ENCODE measurements around the gene MLLT1. TPM values are rescaled to one million over a fixed set of nuclear protein-coding genes. Genes with fewer than 3 reads are reported as not detected.

Gene MLLT1
- total and polyA plus RNA-seq, 2 of the 8 experiments (the other 6 are each of a cell fraction or from before 2014, with no cell fraction given): 18.8 to 45.1 TPM

DNA sequence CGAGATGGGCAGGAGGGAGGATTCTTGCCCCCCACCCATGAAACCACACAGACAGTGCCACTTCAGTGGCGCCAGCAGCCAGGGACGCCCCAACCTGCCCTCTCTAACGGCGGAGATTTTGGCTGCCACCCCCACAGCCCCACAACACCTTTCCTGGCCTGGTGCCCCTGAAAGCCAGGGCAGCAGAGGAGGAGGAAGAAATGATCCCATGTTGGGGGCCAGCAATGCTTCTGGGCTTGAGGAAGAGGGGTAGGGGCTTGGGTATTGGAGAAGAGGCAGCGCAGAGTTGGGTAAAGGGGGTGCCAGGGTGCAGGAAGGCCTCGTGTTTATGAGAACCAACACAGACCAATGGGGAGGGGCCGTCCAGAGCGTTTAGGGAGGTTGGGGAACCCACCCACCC is 1.7 kb downstream of the MLLT1 start:
- FAIRE-seq (no peak), DNase-seq (ENCODE audit: low read depth in 1 of 2, low spot score in 2 of 2) (no peak)
- H3K36me3 ChIP-seq (ENCODE audit: control insufficient read depth in 2 of 4, insufficient read depth in 4 of 4, low read length in 3 of 4): no peaks in the 10 kb centered on the region; a peak in 1 of 8 replicates
- no peak overlapping the region for H3K18ac ChIP-seq (ENCODE audit: extremely low read depth, low read length)
- H2BK20ac ChIP-seq (ENCODE audit: low read length): no peak overlapping the region
- peaks cover 27 to 46% of the 10 kb centered on the region in 2 experiments for H4K20me1 ChIP-seq (replicated peaks in 1 of 2; ENCODE audit: control insufficient read depth in 1 of 2, insufficient read depth in 2 of 2, low read length in 2 of 2)
- H3K4me2 ChIP-seq (ENCODE audit: insufficient read depth in 1 of 2, low read depth in 2 of 2, low read length in 2 of 2): peak overlapping the region; percentile 64 to 88; a peak in 3 of 4 replicates
- H3K79me2 ChIP-seq (ENCODE audit: control insufficient read depth in 1 of 2, insufficient read depth in 2 of 2, low read length in 2 of 2): peaks cover 29 to 64% of the 10 kb centered on the region in 2 experiments
- no peak overlapping the region for H2BK120ac ChIP-seq (replicated peaks; ENCODE audit: low read depth, low read length)
- POLR2A ChIA-PET (ENCODE audit: partially characterized antibody): no interaction called here
- no peak overlapping the region; a peak in 1 of 7 replicates for H3K9ac ChIP-seq (replicated peaks in 1 of 4; ENCODE audit: extremely low read depth in 1 of 4, low read depth in 3 of 4, low read length in 3 of 4)
- H3K27me3 ChIP-seq (replicated peaks in 1 of 4; ENCODE audit: control insufficient read depth in 3 of 4, extremely low read depth in 1 of 4, insufficient read depth in 3 of 4, low read length in 3 of 4): no peaks in the 10 kb centered on the region
- no peak overlapping the region for H4K5ac ChIP-seq (ENCODE audit: insufficient read length, low read depth, low read length)
- H2AK5ac ChIP-seq (ENCODE audit: low read depth, low read length): no peak overlapping the region
- H3K4ac ChIP-seq (replicated peaks; ENCODE audit: insufficient read length, low read depth, low read length): no peak overlapping the region
- H3K23ac ChIP-seq (ENCODE audit: insufficient read length): no peak overlapping the region
- H3K4me3 ChIP-seq (ENCODE audit: extremely low read depth in 1 of 4, insufficient read depth in 2 of 4, low read depth in 3 of 4, low read length in 4 of 4): peak overlapping the region in 1 of 4 experiments; percentile 79; a peak in 3 of 8 replicates
- no peaks in the 10 kb centered on the region for H3K9me3 ChIP-seq (ENCODE audit: insufficient read depth in 2 of 2, low read depth in 1 of 2, low read length in 1 of 2)
- no peak overlapping the region for H3K14ac ChIP-seq (ENCODE audit: insufficient read length)
- H3K4me1 ChIP-seq (replicated peaks in 1 of 4; ENCODE audit: control insufficient read depth in 3 of 4, insufficient read depth in 4 of 4, low read length in 3 of 4): peaks cover 0 to 34% (median 12%) of the 10 kb centered on the region in 4 experiments; a peak in 6 of 7 replicates
- H3K56ac ChIP-seq (replicated peaks; ENCODE audit: insufficient read length, low read depth, low read length): no peak overlapping the region
- H2BK5ac ChIP-seq (ENCODE audit: low read depth, low read length): no peak overlapping the region
- no peak overlapping the region for H4K91ac ChIP-seq (replicated peaks; ENCODE audit: insufficient read length, low read length)
- H2AFZ ChIP-seq (ENCODE audit: low read length): no peak overlapping the region
- peaks cover 31% of the 10 kb centered on the region for H3K79me1 ChIP-seq (ENCODE audit: low read depth, low read length)
- H2BK12ac ChIP-seq (ENCODE audit: low read depth, low read length): no peak overlapping the region
- no peak overlapping the region for H4K8ac ChIP-seq (ENCODE audit: extremely low read depth, insufficient read depth, low read length)
- CTCF ChIA-PET (ENCODE audit: partially characterized antibody): interaction anchor here (2.3 kb wide), 1 partner anchor 17 kb away, joined by 7 read pairs; no protein-coding TSS in a partner anchor
- H3K27ac ChIP-seq (ENCODE audit: low read depth, low read length): no peak overlapping the region
- 90% methylated on average over 9 of the region's 9 CpGs; no CpG with 5 or more reads in 1 of the 2 experiments for WGBS, 2 experiments (ENCODE audit: extremely low coverage in 1 of 2, insufficient coverage in 1 of 2, insufficient read length in 1 of 2, insufficient replicate concordance in 2 of 2, low coverage in 1 of 2, low lambda C conversion rate in 2 of 2, missing lambda C conversion rate in 1 of 2)
- H3K23me2 ChIP-seq (ENCODE audit: low read depth, low read length): peaks cover 5% of the 10 kb centered on the region; the same call in 1 of the 2 replicates
- TF ChIP-seq RXRA (IDR thresholded peaks at IDR 0.05; ENCODE audit: insufficient read depth, low read depth, low read length): no peak
- TF ChIP-seq SIN3A (conservative IDR thresholded peaks at IDR 0.05 in 1 of 2, IDR thresholded peaks at IDR 0.05 in 1 of 2; ENCODE audit: low read depth in 1 of 2, low read length in 2 of 2): no peak
- no peak for TF ChIP-seq JUND (IDR thresholded peaks at IDR 0.05; ENCODE audit: low read length)
- TF ChIP-seq, protein P1, sequence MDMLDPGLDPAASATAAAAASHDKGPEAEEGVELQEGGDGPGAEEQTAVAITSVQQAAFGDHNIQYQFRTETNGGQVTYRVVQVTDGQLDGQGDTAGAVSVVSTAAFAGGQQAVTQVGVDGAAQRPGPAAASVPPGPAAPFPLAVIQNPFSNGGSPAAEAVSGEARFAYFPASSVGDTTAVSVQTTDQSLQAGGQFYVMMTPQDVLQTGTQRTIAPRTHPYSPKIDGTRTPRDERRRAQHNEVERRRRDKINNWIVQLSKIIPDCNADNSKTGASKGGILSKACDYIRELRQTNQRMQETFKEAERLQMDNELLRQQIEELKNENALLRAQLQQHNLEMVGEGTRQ (IDR thresholded peaks at IDR 0.05; ENCODE audit: low read length): no peak
- no peak for TF ChIP-seq TCF12 (IDR thresholded peaks at IDR 0.05; ENCODE audit: low read depth, low read length)
- no peak for TF ChIP-seq RBBP5 (IDR thresholded peaks at IDR 0.05; ENCODE audit: borderline replicate concordance, low read depth, low read length)
- no peak for TF ChIP-seq CHD2 (IDR thresholded peaks at IDR 0.05; ENCODE audit: low read length)
- TF ChIP-seq RFX5 (IDR thresholded peaks at IDR 0.05; ENCODE audit: borderline replicate concordance, low read depth, low read length): no peak
- TF ChIP-seq EZH2 (IDR thresholded peaks at IDR 0.05; ENCODE audit: low read depth, low read length, severe bottlenecking): no peak
- H2BK15ac ChIP-seq (ENCODE audit: low read length): no peak overlapping the region
